ENCODE data around the gene STK33. TPM values are rescaled to one million over a fixed set of nuclear protein-coding genes. Genes with fewer than 3 reads are reported as not detected.
A peak's percentile ranks its signal among the peaks of the same experiment; 100 is the strongest.

The STK33 gene
- total and polyA plus RNA-seq, 2 of the 13 experiments (the other 11 are each of a cell fraction or from before 2014, with no cell fraction given), result 2.7 to 12.6 TPM

DNA sequence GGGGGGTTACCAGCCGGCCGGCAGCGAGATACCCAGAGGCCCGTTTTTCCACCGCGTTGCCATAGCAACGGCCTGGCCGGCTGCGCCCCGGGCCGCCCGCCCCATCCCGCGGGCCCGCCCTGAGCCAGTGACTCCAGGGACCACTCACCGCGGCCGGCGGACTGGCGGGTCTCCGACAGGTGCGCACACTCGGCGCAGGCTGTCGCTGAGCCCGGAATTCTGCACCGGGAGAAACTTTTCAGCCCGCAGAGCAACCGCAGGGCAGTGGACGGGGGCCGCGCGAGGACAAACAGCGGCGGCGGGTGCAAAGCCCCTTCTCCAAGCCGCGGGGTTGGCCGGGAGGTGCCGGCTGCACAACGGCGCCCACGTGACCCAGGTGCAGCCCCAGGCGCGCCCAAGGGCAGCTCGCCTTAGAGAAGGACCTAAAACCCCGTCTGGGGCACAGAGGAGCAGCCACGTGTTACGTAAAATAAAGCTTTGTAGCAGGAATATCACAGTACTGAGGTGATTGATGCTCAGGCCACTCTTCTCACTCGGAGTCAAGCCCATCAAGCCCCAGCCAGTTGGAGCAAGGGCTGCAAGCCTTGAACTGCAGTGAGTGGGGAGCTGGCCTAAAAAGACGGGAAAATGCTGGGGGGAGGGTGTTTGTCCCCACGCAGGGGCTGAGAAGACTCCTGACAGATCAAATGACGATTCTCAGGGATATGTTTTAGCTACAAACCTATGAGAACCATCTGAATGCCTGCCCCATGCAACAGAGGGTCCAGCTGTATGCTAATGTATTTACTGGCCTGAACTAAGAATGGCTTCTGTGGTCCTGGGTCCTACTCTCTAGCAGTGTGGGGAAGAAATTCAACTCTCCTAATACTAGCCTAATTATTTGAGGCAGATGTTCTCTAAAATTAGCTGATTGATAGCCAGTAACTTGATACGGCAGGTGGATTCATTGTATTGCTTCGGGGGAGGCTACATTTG lies at the start of gene STK33 (continued):
- no peak for TF ChIP-seq U2AF2 (IDR thresholded peaks at IDR 0.05; ENCODE audit: low read depth, low read length)
- TF ChIP-seq CREB1 (IDR thresholded peaks at IDR 0.05), result no peak
- TF ChIP-seq CREB1 (CRISPR knock-in tag; IDR thresholded peaks at IDR 0.05), result no peak
- TF ChIP-seq, protein P1, sequence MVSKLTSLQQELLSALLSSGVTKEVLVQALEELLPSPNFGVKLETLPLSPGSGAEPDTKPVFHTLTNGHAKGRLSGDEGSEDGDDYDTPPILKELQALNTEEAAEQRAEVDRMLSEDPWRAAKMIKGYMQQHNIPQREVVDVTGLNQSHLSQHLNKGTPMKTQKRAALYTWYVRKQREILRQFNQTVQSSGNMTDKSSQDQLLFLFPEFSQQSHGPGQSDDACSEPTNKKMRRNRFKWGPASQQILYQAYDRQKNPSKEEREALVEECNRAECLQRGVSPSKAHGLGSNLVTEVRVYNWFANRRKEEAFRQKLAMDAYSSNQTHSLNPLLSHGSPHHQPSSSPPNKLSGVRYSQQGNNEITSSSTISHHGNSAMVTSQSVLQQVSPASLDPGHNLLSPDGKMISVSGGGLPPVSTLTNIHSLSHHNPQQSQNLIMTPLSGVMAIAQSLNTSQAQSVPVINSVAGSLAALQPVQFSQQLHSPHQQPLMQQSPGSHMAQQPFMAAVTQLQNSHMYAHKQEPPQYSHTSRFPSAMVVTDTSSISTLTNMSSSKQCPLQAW (CRISPR knock-in tag; IDR thresholded peaks at IDR 0.05), result peak; percentile 27; the same call in 1 of the 2 replicates
- no peak; the same call in 1 of the 2 replicates for TF ChIP-seq ZSCAN12 (CRISPR knock-in tag; IDR thresholded peaks at IDR 0.05)
- TF ChIP-seq, protein P2, sequence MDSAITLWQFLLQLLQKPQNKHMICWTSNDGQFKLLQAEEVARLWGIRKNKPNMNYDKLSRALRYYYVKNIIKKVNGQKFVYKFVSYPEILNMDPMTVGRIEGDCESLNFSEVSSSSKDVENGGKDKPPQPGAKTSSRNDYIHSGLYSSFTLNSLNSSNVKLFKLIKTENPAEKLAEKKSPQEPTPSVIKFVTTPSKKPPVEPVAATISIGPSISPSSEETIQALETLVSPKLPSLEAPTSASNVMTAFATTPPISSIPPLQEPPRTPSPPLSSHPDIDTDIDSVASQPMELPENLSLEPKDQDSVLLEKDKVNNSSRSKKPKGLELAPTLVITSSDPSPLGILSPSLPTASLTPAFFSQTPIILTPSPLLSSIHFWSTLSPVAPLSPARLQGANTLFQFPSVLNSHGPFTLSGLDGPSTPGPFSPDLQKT (CRISPR knock-in tag; IDR thresholded peaks at IDR 0.05; ENCODE audit: borderline replicate concordance), result no peak
- TF ChIP-seq MEF2D (CRISPR knock-in tag; IDR thresholded peaks at IDR 0.05), result no peak
- TF ChIP-seq DMAP1 (CRISPR knock-in tag; IDR thresholded peaks at IDR 0.05), result peak; percentile 79; the same call in 1 of the 2 replicates
- no peak; the same call in 1 of the 2 replicates for TF ChIP-seq ZNF430 (CRISPR knock-in tag; IDR thresholded peaks at IDR 0.05)
- TF ChIP-seq PPARG (CRISPR knock-in tag; conservative IDR thresholded peaks at IDR 0.05), result no peak
- TF ChIP-seq NR2C2 (CRISPR knock-in tag; IDR thresholded peaks at IDR 0.05; ENCODE audit: borderline replicate concordance), result 0 out of 2 replicates have a peak, but pooled peaks have one; percentile 23
- TF ChIP-seq, protein P3, sequence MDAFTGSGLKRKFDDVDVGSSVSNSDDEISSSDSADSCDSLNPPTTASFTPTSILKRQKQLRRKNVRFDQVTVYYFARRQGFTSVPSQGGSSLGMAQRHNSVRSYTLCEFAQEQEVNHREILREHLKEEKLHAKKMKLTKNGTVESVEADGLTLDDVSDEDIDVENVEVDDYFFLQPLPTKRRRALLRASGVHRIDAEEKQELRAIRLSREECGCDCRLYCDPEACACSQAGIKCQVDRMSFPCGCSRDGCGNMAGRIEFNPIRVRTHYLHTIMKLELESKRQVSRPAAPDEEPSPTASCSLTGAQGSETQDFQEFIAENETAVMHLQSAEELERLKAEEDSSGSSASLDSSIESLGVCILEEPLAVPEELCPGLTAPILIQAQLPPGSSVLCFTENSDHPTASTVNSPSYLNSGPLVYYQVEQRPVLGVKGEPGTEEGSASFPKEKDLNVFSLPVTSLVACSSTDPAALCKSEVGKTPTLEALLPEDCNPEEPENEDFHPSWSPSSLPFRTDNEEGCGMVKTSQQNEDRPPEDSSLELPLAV (CRISPR knock-in tag; conservative IDR thresholded peaks at IDR 0.05; ENCODE audit: low read depth), result no peak
- TF ChIP-seq JUND (CRISPR knock-in tag; IDR thresholded peaks at IDR 0.05), result no peak
- no peak for TF ChIP-seq ZNF782 (CRISPR knock-in tag; IDR thresholded peaks at IDR 0.05; ENCODE audit: borderline replicate concordance)
- TF ChIP-seq, protein P4, sequence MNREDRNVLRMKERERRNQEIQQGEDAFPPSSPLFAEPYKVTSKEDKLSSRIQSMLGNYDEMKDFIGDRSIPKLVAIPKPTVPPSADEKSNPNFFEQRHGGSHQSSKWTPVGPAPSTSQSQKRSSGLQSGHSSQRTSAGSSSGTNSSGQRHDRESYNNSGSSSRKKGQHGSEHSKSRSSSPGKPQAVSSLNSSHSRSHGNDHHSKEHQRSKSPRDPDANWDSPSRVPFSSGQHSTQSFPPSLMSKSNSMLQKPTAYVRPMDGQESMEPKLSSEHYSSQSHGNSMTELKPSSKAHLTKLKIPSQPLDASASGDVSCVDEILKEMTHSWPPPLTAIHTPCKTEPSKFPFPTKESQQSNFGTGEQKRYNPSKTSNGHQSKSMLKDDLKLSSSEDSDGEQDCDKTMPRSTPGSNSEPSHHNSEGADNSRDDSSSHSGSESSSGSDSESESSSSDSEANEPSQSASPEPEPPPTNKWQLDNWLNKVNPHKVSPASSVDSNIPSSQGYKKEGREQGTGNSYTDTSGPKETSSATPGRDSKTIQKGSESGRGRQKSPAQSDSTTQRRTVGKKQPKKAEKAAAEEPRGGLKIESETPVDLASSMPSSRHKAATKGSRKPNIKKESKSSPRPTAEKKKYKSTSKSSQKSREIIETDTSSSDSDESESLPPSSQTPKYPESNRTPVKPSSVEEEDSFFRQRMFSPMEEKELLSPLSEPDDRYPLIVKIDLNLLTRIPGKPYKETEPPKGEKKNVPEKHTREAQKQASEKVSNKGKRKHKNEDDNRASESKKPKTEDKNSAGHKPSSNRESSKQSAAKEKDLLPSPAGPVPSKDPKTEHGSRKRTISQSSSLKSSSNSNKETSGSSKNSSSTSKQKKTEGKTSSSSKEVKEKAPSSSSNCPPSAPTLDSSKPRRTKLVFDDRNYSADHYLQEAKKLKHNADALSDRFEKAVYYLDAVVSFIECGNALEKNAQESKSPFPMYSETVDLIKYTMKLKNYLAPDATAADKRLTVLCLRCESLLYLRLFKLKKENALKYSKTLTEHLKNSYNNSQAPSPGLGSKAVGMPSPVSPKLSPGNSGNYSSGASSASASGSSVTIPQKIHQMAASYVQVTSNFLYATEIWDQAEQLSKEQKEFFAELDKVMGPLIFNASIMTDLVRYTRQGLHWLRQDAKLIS (CRISPR knock-in tag; IDR thresholded peaks at IDR 0.05), result no peak
- no peak for TF ChIP-seq ZNF788 (CRISPR knock-in tag; IDR thresholded peaks at IDR 0.05; ENCODE audit: borderline replicate concordance)
- TF ChIP-seq ZNF292 (CRISPR knock-in tag; IDR thresholded peaks at IDR 0.05; ENCODE audit: borderline replicate concordance, low read depth), result no peak
- TF ChIP-seq ZKSCAN8 (CRISPR knock-in tag; IDR thresholded peaks at IDR 0.05; ENCODE audit: borderline replicate concordance), result no peak
- no peak for TF ChIP-seq ZNF737 (CRISPR knock-in tag; IDR thresholded peaks at IDR 0.05; ENCODE audit: borderline replicate concordance)
- TF ChIP-seq GZF1 (CRISPR knock-in tag; IDR thresholded peaks at IDR 0.05), result no peak
- TF ChIP-seq EEA1 (CRISPR knock-in tag; IDR thresholded peaks at IDR 0.05; ENCODE audit: borderline replicate concordance), result no peak
